Measurements from ENCODE around the gene PAGE2. TPM values are rescaled to one million over a fixed set of nuclear protein-coding genes. Genes with fewer than 3 reads are reported as not detected.
"Not testable (repeated sequence)": the region's sequence is repeated elsewhere in the genome, so short reads cannot be mapped to it uniquely, and the experiment has no call there.

Gene PAGE2
- total RNA-seq, 3 donors from 2014 or later: not detected

GRCh38 chrX:55109306-55109705, 20.5 kb downstream of the PAGE2 start:
- Mint-ChIP-seq H3K36me3 (ENCODE audit: insufficient read depth) (no peaks in the 10 kb centered on the region), H3K4me1 (ENCODE audit: low read depth) (peaks cover 4% of the 10 kb centered on the region), H3K9me3 (no peaks in the 10 kb centered on the region), H3K27me3 (ENCODE audit: low read depth) (no peaks in the 10 kb centered on the region), H3K4me3 (no peak overlapping the region)
- DNase-seq (no peak), ATAC-seq (no peak)

GRCh38 chrX:55111578-55112254, 22.9 kb downstream of the PAGE2 start:
- H3K9me3 Mint-ChIP-seq: no peaks in the 10 kb centered on the region
- H3K36me3 Mint-ChIP-seq (ENCODE audit: insufficient read depth): no peaks in the 10 kb centered on the region
- DNase-seq: no peak
- peaks cover 4% of the 10 kb centered on the region for H3K4me1 Mint-ChIP-seq (ENCODE audit: low read depth)
- ATAC-seq: no peak
- H3K27me3 Mint-ChIP-seq (ENCODE audit: low read depth): no peaks in the 10 kb centered on the region
- H3K4me3 Mint-ChIP-seq: no peak overlapping the region

- peaks cover 30% of the 10 kb centered on the region for H3K4me1 Mint-ChIP-seq (ENCODE audit: low read depth)
- not testable (repeated sequence) for H3K27me3 Mint-ChIP-seq (ENCODE audit: low read depth); ATAC-seq; DNase-seq; H3K36me3 Mint-ChIP-seq (ENCODE audit: insufficient read depth); H3K9me3 Mint-ChIP-seq; H3K4me3 Mint-ChIP-seq
Measured at GRCh38 chrX:55116589-55116988, 27.8 kb downstream of the PAGE2 start.

GRCh38 chrX:55118574-55118973, 29.8 kb downstream of the PAGE2 start:
- Mint-ChIP-seq H3K9me3 (no peaks in the 10 kb centered on the region), H3K27me3 (ENCODE audit: low read depth) (peaks cover 2% of the 10 kb centered on the region), H3K4me3 (no peak overlapping the region), H3K36me3 (ENCODE audit: insufficient read depth) (no peaks in the 10 kb centered on the region), H3K4me1 (ENCODE audit: low read depth) (peaks cover 30% of the 10 kb centered on the region)
- DNase-seq: no peak
- ATAC-seq: no peak

GRCh38 chrX:55119271-55119670, 30.5 kb downstream of the PAGE2 start:
- ATAC-seq (no peak), DNase-seq (no peak)
- Mint-ChIP-seq H3K9me3 (no peaks in the 10 kb centered on the region), H3K4me3 (no peak overlapping the region), H3K4me1 (ENCODE audit: low read depth) (peaks cover 30% of the 10 kb centered on the region), H3K27me3 (ENCODE audit: low read depth) (peaks cover 2% of the 10 kb centered on the region), H3K36me3 (ENCODE audit: insufficient read depth) (no peaks in the 10 kb centered on the region)

GRCh38 chrX:55119712-55120111, 30.9 kb downstream of the PAGE2 start:
- DNase-seq (no peak), ATAC-seq (no peak)
- H3K4me3 Mint-ChIP-seq: no peak overlapping the region
- peaks cover 30% of the 10 kb centered on the region for H3K4me1 Mint-ChIP-seq (ENCODE audit: low read depth)
- no peaks in the 10 kb centered on the region for H3K36me3 Mint-ChIP-seq (ENCODE audit: insufficient read depth)
- peaks cover 2% of the 10 kb centered on the region for H3K27me3 Mint-ChIP-seq (ENCODE audit: low read depth)
- H3K9me3 Mint-ChIP-seq: no peaks in the 10 kb centered on the region

GRCh38 chrX:55120761-55121358, 32.0 kb downstream of the PAGE2 start:
- Mint-ChIP-seq H3K27me3 (ENCODE audit: low read depth) (peaks cover 2% of the 10 kb centered on the region), H3K4me1 (ENCODE audit: low read depth) (peaks cover 30% of the 10 kb centered on the region), H3K36me3 (ENCODE audit: insufficient read depth) (no peaks in the 10 kb centered on the region), H3K4me3 (no peak overlapping the region), H3K9me3 (no peaks in the 10 kb centered on the region)
- ATAC-seq (no peak), DNase-seq (no peak)

GRCh38 chrX:55123900-55124299, 35.1 kb downstream of the PAGE2 start:
- Mint-ChIP-seq H3K27me3 (ENCODE audit: low read depth) (peaks cover 2% of the 10 kb centered on the region), H3K9me3 (no peaks in the 10 kb centered on the region), H3K4me3 (no peak overlapping the region), H3K4me1 (ENCODE audit: low read depth) (peaks cover 24% of the 10 kb centered on the region), H3K36me3 (ENCODE audit: insufficient read depth) (no peaks in the 10 kb centered on the region)
- DNase-seq (no peak), ATAC-seq (no peak)

GRCh38 chrX:55127692-55128091, 38.9 kb downstream of the PAGE2 start:
- Mint-ChIP-seq H3K4me1 (ENCODE audit: low read depth) (no peaks in the 10 kb centered on the region), H3K4me3 (no peak overlapping the region), H3K36me3 (ENCODE audit: insufficient read depth) (no peaks in the 10 kb centered on the region), H3K27me3 (ENCODE audit: low read depth) (peaks cover 2% of the 10 kb centered on the region), H3K9me3 (no peaks in the 10 kb centered on the region)
- no peak for ATAC-seq
- no peak for DNase-seq

- Mint-ChIP-seq H3K27me3 (ENCODE audit: low read depth) (no peaks in the 10 kb centered on the region), H3K36me3 (ENCODE audit: insufficient read depth) (no peaks in the 10 kb centered on the region), H3K4me1 (ENCODE audit: low read depth) (no peaks in the 10 kb centered on the region), H3K4me3 (no peak overlapping the region), H3K9me3 (no peaks in the 10 kb centered on the region)
- ATAC-seq (no peak), DNase-seq (no peak)
Measured at GRCh38 chrX:55129361-55129760, 40.5 kb downstream of the PAGE2 start.

GRCh38 chrX:55130481-55130880, 41.7 kb downstream of the PAGE2 start:
- Mint-ChIP-seq H3K9me3 (no peaks in the 10 kb centered on the region), H3K27me3 (ENCODE audit: low read depth) (no peaks in the 10 kb centered on the region), H3K4me3 (no peak overlapping the region), H3K4me1 (ENCODE audit: low read depth) (no peaks in the 10 kb centered on the region), H3K36me3 (ENCODE audit: insufficient read depth) (no peaks in the 10 kb centered on the region)
- DNase-seq: no peak
- ATAC-seq: no peak

GRCh38 chrX:55132416-55132815, 43.6 kb downstream of the PAGE2 start:
- DNase-seq (no peak), ATAC-seq (no peak)
- Mint-ChIP-seq H3K4me3 (no peak overlapping the region), H3K4me1 (ENCODE audit: low read depth) (no peaks in the 10 kb centered on the region), H3K9me3 (no peaks in the 10 kb centered on the region), H3K27me3 (ENCODE audit: low read depth) (no peaks in the 10 kb centered on the region), H3K36me3 (ENCODE audit: insufficient read depth) (no peaks in the 10 kb centered on the region)

- Mint-ChIP-seq H3K9me3 (no peaks in the 10 kb centered on the region), H3K4me3 (no peak overlapping the region), H3K4me1 (ENCODE audit: low read depth) (no peaks in the 10 kb centered on the region), H3K36me3 (ENCODE audit: insufficient read depth) (no peaks in the 10 kb centered on the region), H3K27me3 (ENCODE audit: low read depth) (no peaks in the 10 kb centered on the region)
- ATAC-seq: no peak
- DNase-seq: peak; percentile 17
Measured at GRCh38 chrX:55135171-55135570, 46.4 kb downstream of the PAGE2 start.

GRCh38 chrX:55140800-55141199, 52.0 kb downstream of the PAGE2 start:
- H3K36me3 Mint-ChIP-seq (ENCODE audit: insufficient read depth): not testable (repeated sequence)

More at GRCh38 chrX:55140800-55141199, 52.0 kb downstream of the PAGE2 start:
- not testable (repeated sequence) for H3K4me3 Mint-ChIP-seq; DNase-seq; ATAC-seq; H3K9me3 Mint-ChIP-seq; H3K27me3 Mint-ChIP-seq (ENCODE audit: low read depth); H3K4me1 Mint-ChIP-seq (ENCODE audit: low read depth)
